Body of pancreas (tissue), 4 donors: Measurements from ENCODE around the gene WNK2.

ENCODE experiments used
- CTCF ChIP-seq, 7 experiments: fragments of 450-650 bp in 4 of 7; fragments of 200-600 bp in 3 of 7; sonication (generic) in 3 of 7; IDR thresholded peaks; one replicate each; pipeline ENCODE4 v1.5.1; 2016 to 2019; ENCODE audit warnings: antibody characterized with exemption in 7 of 7
- POLR2A ChIP-seq, 3 donors: fragments of 450-650 bp; IDR thresholded peaks; one replicate each; pipeline ENCODE4 v1.6.1; 2016; ENCODE audit warnings: antibody characterized with exemption in 3 of 3, mild to moderate bottlenecking in 2 of 3

- no peak for TF ChIP-seq POLR2A (IDR thresholded peaks at IDR 0.05)
- TF ChIP-seq CTCF (IDR thresholded peaks at IDR 0.05) = no peak
These were observed 80.6 kb downstream of the WNK2 start for GRCh38 chr9:93264338-93265125.
